Mesendoderm (in vitro differentiated cells): ENCODE measurements around the gene CCDC170.
A peak's percentile ranks its signal among the peaks of the same experiment; 100 is the strongest.

Experiments used
- DNase-seq: peaks from one replicate; pipeline ENCODE4 v3.0.0; 2013
- H2AK5ac ChIP-seq: 2 replicates; pipeline ENCODE4 v1.6.1; 2013; ENCODE audit warnings: low read length, inconsistent platforms
- H2BK120ac ChIP-seq: 2 replicates; pipeline ENCODE4 v1.6.1; 2013; ENCODE audit warnings: low read depth, mild to moderate bottlenecking, low read length, moderate library complexity, mixed read lengths
- H2BK15ac ChIP-seq: replicated peaks from 2 replicates; pipeline ENCODE4 v1.6.1; 2013; ENCODE audit warnings: low read depth, mild to moderate bottlenecking, moderate library complexity
- H2BK5ac ChIP-seq: 2 replicates; pipeline ENCODE4 v1.6.1; 2013; ENCODE audit warnings: low read length, inconsistent platforms
- H3K18ac ChIP-seq: 2 replicates; pipeline ENCODE4 v1.6.1; 2013; ENCODE audit warnings: mild to moderate bottlenecking, low read length, mixed read lengths
- H3K23ac ChIP-seq: one replicate; pipeline ENCODE4 v1.6.1; 2013; ENCODE audit warnings: low read length
- H3K27ac ChIP-seq: 2 replicates; pipeline ENCODE4 v1.5.1; 2013; ENCODE audit warnings: low read depth, mild to moderate bottlenecking, inconsistent platforms, low read length, moderate library complexity
- H3K27me3 ChIP-seq: 2 replicates; pipeline ENCODE4 v1.6.1; 2013; ENCODE audit warnings: low read length, control low read depth, mild to moderate bottlenecking, inconsistent platforms; ENCODE audit not compliant: insufficient read depth, poor library complexity
- H3K36me3 ChIP-seq: 2 replicates; pipeline ENCODE4 v1.6.1; 2013; ENCODE audit warnings: low read length, inconsistent platforms; ENCODE audit not compliant: control insufficient read depth, insufficient read depth
- H3K4ac ChIP-seq: one replicate; pipeline ENCODE4 v1.6.1; 2013; ENCODE audit warnings: low read depth, mild to moderate bottlenecking, low read length, moderate library complexity
- H3K4me1 ChIP-seq: 2 replicates; pipeline ENCODE4 v1.6.1; 2013; ENCODE audit warnings: low read depth, low read length, inconsistent platforms; ENCODE audit not compliant: control insufficient read depth
- H3K4me2 ChIP-seq: 2 replicates; pipeline ENCODE4 v1.6.1; 2013; ENCODE audit warnings: low read length
- H3K4me3 ChIP-seq: 2 replicates; pipeline ENCODE4 v1.5.1; 2013; ENCODE audit warnings: mild to moderate bottlenecking, low read length
- H3K56ac ChIP-seq: one replicate; pipeline ENCODE4 v1.6.1; 2013; ENCODE audit warnings: low read length
- H3K79me1 ChIP-seq: 2 replicates; pipeline ENCODE4 v1.6.1; 2013; ENCODE audit warnings: low read length, inconsistent platforms
- H3K79me2 ChIP-seq: 2 replicates; pipeline ENCODE4 v1.6.1; 2013; ENCODE audit warnings: mild to moderate bottlenecking, low read length; ENCODE audit not compliant: control insufficient read depth, insufficient read depth
- H3K9ac ChIP-seq: 2 replicates; pipeline ENCODE4 v1.6.1; 2013; ENCODE audit warnings: low read length, inconsistent platforms
- H4K5ac ChIP-seq: one replicate; pipeline ENCODE4 v1.6.1; 2013; ENCODE audit warnings: low read length
- H4K8ac ChIP-seq: one replicate; pipeline ENCODE4 v1.6.1; 2013; ENCODE audit warnings: low read depth, mild to moderate bottlenecking, control low read depth, low read length, moderate library complexity
- WGBS: extraction: QIAGEN DNeasy Blood & Tissue Kit; methylation state at CpG from one replicate; pipeline ENCODE4 v1.1.7; 2013; ENCODE audit warnings: low lambda C conversion rate, missing lambda C conversion rate; ENCODE audit not compliant: insufficient coverage; ENCODE audit errors: extremely low coverage; 5-methylcytosine and 5-hydroxymethylcytosine counted together

Gene CCDC170

GRCh38 chr6:151590742-151591141, 96.9 kb downstream of the CCDC170 start:
- Histone ChIP-seq H3K4me3 (no peak overlapping the region), H2BK15ac (no peak overlapping the region), H3K27me3 (no peaks in the 10 kb centered on the region), H3K23ac (no peak overlapping the region), H3K36me3 (no peaks in the 10 kb centered on the region), H3K18ac (no peak overlapping the region), H3K9ac (no peak overlapping the region), H3K56ac (no peak overlapping the region), H2AK5ac (no peak overlapping the region), H3K4ac (no peak overlapping the region), H3K79me2 (no peaks in the 10 kb centered on the region), H2BK5ac (no peak overlapping the region), H3K27ac (no peak overlapping the region), H4K5ac (no peak overlapping the region), H3K4me2 (no peak overlapping the region), H3K4me1 (no peaks in the 10 kb centered on the region), H4K8ac (no peak overlapping the region), H3K79me1 (no peaks in the 10 kb centered on the region), H2BK120ac (no peak overlapping the region)
- no peak for DNase-seq
- no CpG with 5 or more reads among the region's 2 CpGs for WGBS

- Histone ChIP-seq H2BK15ac (no peak overlapping the region), H3K9ac (no peak overlapping the region), H3K4me2 (no peak overlapping the region), H2BK5ac (no peak overlapping the region), H3K79me1 (no peaks in the 10 kb centered on the region), H3K4me1 (no peaks in the 10 kb centered on the region), H3K18ac (no peak overlapping the region), H3K27me3 (no peaks in the 10 kb centered on the region), H3K36me3 (no peaks in the 10 kb centered on the region), H2BK120ac (no peak overlapping the region), H3K27ac (no peak overlapping the region), H3K79me2 (no peaks in the 10 kb centered on the region), H3K23ac (no peak overlapping the region), H3K4me3 (no peak overlapping the region), H3K56ac (no peak overlapping the region), H4K8ac (no peak overlapping the region), H3K4ac (no peak overlapping the region), H2AK5ac (no peak overlapping the region), H4K5ac (no peak overlapping the region)
- WGBS = no CpG with 5 or more reads among the region's 9 CpGs
- no peak for DNase-seq
Observed at GRCh38 chr6:151592449-151593159, 98.8 kb downstream of the CCDC170 start.

GRCh38 chr6:151609146-151609902, 115.5 kb downstream of the CCDC170 start:
- Histone ChIP-seq H3K23ac (no peak overlapping the region), H3K79me2 (no peaks in the 10 kb centered on the region), H3K9ac (no peak overlapping the region), H2BK5ac (no peak overlapping the region), H2AK5ac (no peak overlapping the region), H3K4ac (no peak overlapping the region), H4K5ac (no peak overlapping the region), H3K79me1 (no peaks in the 10 kb centered on the region), H3K56ac (no peak overlapping the region), H3K27ac (no peak overlapping the region), H2BK15ac (no peak overlapping the region), H3K4me2 (no peak overlapping the region), H2BK120ac (no peak overlapping the region), H4K8ac (no peak overlapping the region), H3K18ac (peak overlapping the region; percentile 75), H3K36me3 (no peaks in the 10 kb centered on the region), H3K27me3 (no peaks in the 10 kb centered on the region), H3K4me3 (no peak overlapping the region), H3K4me1 (peaks cover 2% of the 10 kb centered on the region)
- DNase-seq = no peak
- WGBS = no CpG with 5 or more reads among the region's 4 CpGs

GRCh38 chr6:151610326-151610725, 116.5 kb downstream of the CCDC170 start:
- no peak overlapping the region for H4K5ac ChIP-seq
- no peak overlapping the region for H3K27ac ChIP-seq
- no peaks in the 10 kb centered on the region for H3K79me1 ChIP-seq
- no peak for DNase-seq
- no peak overlapping the region for H3K9ac ChIP-seq
- H3K4me2 ChIP-seq = no peak overlapping the region
- H3K4ac ChIP-seq = no peak overlapping the region
- no peak overlapping the region for H3K56ac ChIP-seq
- H3K79me2 ChIP-seq = no peaks in the 10 kb centered on the region
- no peak overlapping the region for H3K23ac ChIP-seq
- H2BK5ac ChIP-seq = no peak overlapping the region
- no peaks in the 10 kb centered on the region for H3K36me3 ChIP-seq
- H2AK5ac ChIP-seq = no peak overlapping the region
- H2BK120ac ChIP-seq = no peak overlapping the region
- no peak overlapping the region for H3K18ac ChIP-seq
- no peak overlapping the region for H4K8ac ChIP-seq
- no CpG with 5 or more reads among the region's 1 CpG for WGBS
- H3K4me1 ChIP-seq = peaks cover 2% of the 10 kb centered on the region
- no peak overlapping the region for H2BK15ac ChIP-seq
- no peak overlapping the region for H3K4me3 ChIP-seq
- H3K27me3 ChIP-seq = peaks cover 2% of the 10 kb centered on the region

- no peak overlapping the region for H4K5ac ChIP-seq
- no peak overlapping the region for H2BK120ac ChIP-seq
- no peaks in the 10 kb centered on the region for H3K36me3 ChIP-seq
- peaks cover 2% of the 10 kb centered on the region for H3K27me3 ChIP-seq
- H3K4me2 ChIP-seq = no peak overlapping the region
- H3K4me3 ChIP-seq = no peak overlapping the region
- H3K18ac ChIP-seq = no peak overlapping the region
- H3K56ac ChIP-seq = no peak overlapping the region
- H3K4me1 ChIP-seq = no peaks in the 10 kb centered on the region
- H3K23ac ChIP-seq = no peak overlapping the region
- no peak overlapping the region for H2BK15ac ChIP-seq
- no CpG with 5 or more reads among the region's 4 CpGs for WGBS
- no peak overlapping the region for H2BK5ac ChIP-seq
- H3K9ac ChIP-seq = no peak overlapping the region
- H2AK5ac ChIP-seq = no peak overlapping the region
- no peak overlapping the region for H4K8ac ChIP-seq
- no peaks in the 10 kb centered on the region for H3K79me2 ChIP-seq
- no peak overlapping the region for H3K27ac ChIP-seq
- no peak overlapping the region for H3K4ac ChIP-seq
- no peak for DNase-seq
- no peaks in the 10 kb centered on the region for H3K79me1 ChIP-seq
Observed at GRCh38 chr6:151614630-151615029, 120.8 kb downstream of the CCDC170 start.
